Kidney (tissue), 14 donors: ENCODE results near the gene NKX1-1. TPM values are rescaled to one million over a fixed set of nuclear protein-coding genes. Genes with fewer than 3 reads are reported as not detected.

Source experiments
- DNase-seq, 5 donors: peaks; one replicate each; pipeline ENCODE4 v3.0.0-alpha.2; 2013 to 2020
- FAIRE-seq: peaks from 2 replicates; lab custom pipeline; 2012; peaks lifted over from hg19 to GRCh38; lab: Jason Lieb, UNC
- H3K27ac ChIP-seq, 2 donors: one replicate each; pipeline ENCODE4 v1.7.0; 2013; ENCODE audit warnings: low read depth in 2 of 2, low read length in 2 of 2, inconsistent platforms in 1 of 2
- H3K27me3 ChIP-seq: one replicate; pipeline ENCODE4 v1.7.1; 2013; ENCODE audit warnings: low read length, inconsistent platforms; ENCODE audit not compliant: control insufficient read depth, insufficient read depth
- H3K36me3 ChIP-seq, 3 donors: one replicate each; pipeline versions ENCODE4 v1.7.0 to v1.7.1; 2013; ENCODE audit warnings: low read length in 3 of 3, control low read depth in 1 of 3, inconsistent platforms in 1 of 3; ENCODE audit not compliant: insufficient read depth in 3 of 3, control insufficient read depth in 2 of 3
- H3K4me1 ChIP-seq, 3 donors: one replicate each; pipeline versions ENCODE4 v1.7.0 to v1.7.1; 2013; ENCODE audit warnings: low read length in 3 of 3, inconsistent platforms in 1 of 3, low read depth in 1 of 3; ENCODE audit not compliant: control insufficient read depth in 2 of 3, insufficient read depth in 2 of 3
- H3K4me3 ChIP-seq, 3 donors: one replicate each; pipeline versions ENCODE4 v1.7.0 to v1.8.1; 2013; ENCODE audit warnings: low read length in 3 of 3, control low read depth in 1 of 3, inconsistent platforms in 1 of 3
- H3K9ac ChIP-seq, 3 donors: one replicate each; pipeline versions ENCODE4 v1.7.0 to v1.7.1; 2013; ENCODE audit warnings: low read length in 3 of 3, control low read depth in 1 of 3, inconsistent platforms in 1 of 3
- H3K9me3 ChIP-seq, 3 donors: one replicate each; pipeline versions ENCODE4 v1.7.0 to v1.7.1; 2013; ENCODE audit warnings: low read length in 3 of 3, control low read depth in 1 of 3, inconsistent platforms in 1 of 3; ENCODE audit not compliant: control insufficient read depth in 2 of 3, insufficient read depth in 1 of 3
- CTCF ChIP-seq: IDR thresholded peaks from 3 replicates; pipeline ENCODE4 v1.5.1; 2012; ENCODE audit warnings: mild to moderate bottlenecking, moderate library complexity, borderline replicate concordance; ENCODE audit not compliant: insufficient read depth; ENCODE audit errors: extremely low read depth
- intact Hi-C: fragments of 100-400 bp; cut with DNase I; formaldehyde crosslinking; loops from one replicate; pipeline ENCODE4 v1.11.1; 2022
- polyA plus RNA-seq: library from polyadenylated mRNA; stranded (reverse); fragments of 350-450 nt; fragmentation: Illumina TruSeq; extraction: RNeasy Lipid Tissue Mini Kit (QIAGEN cat#74804); gene quantifications from one replicate; pipeline ENCODE4 v1.2.3, GENCODE V29; 2014; ENCODE audit warnings: low read depth, low replicate concordance; ENCODE audit not compliant: insufficient read depth
- total RNA-seq: library from RNA; stranded (reverse); fragmentation: NEBNext Ultra II Directional; extraction: Animal tissue kit (Norgen Biotek cat#: 25700); gene quantifications from one replicate; pipeline ENCODE4 v1.2.1, GENCODE V29; 2021
- donor health status: control.
- donor health status: control.
- donor health status: control.
- donor health status: control.
- donor health status: control.
- donor health status: DM: yes; HTN: yes; CAD: no.
- donor health status: Normal renal cell carcinoma (clear cell type).

NKX1-1 gene
- total and polyA plus RNA-seq, 2 donors from 2014 or later = not detected

DNA sequence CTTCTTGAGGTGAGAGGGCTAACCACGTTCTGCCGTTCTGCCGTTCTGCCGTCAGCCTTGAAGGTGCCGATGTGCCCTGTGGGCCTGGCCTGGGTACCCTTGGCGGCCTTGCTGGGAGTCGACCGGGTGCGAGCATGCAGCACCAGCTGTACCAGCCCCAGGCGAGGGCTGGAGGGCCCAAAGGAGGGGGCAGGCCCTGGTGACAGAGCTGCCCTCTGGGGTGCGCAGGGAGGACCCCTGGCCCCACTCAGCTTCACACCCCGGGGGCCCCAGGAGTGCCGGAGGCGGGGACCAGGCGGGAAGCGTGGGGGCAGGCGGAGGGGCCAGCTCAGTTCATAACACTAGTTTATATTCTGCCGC lies 37.2 kb downstream of the NKX1-1 start:
- DNase-seq = peak in 2 of 5 donors; percentile 33 to 65
- intact Hi-C loops = no loop called here
- no peak for TF ChIP-seq CTCF
- Histone ChIP-seq H3K27ac (no peak overlapping the region), H3K9me3 (no peaks in the 10 kb centered on the region), H3K4me1 (no peaks in the 10 kb centered on the region), H3K9ac (no peak overlapping the region), H3K4me3 (no peak overlapping the region), H3K27me3 (no peaks in the 10 kb centered on the region), H3K36me3 (peaks cover 0 to 12% (median 2%) of the 10 kb centered on the region in 3 donors)
- no peak for FAIRE-seq

GRCh38 chr4:1368421-1369090 lies 37.7 kb downstream of the NKX1-1 start:
- no peaks in the 10 kb centered on the region for H3K27me3 ChIP-seq
- peaks cover 0 to 12% (median 2%) of the 10 kb centered on the region in 3 donors for H3K36me3 ChIP-seq
- intact Hi-C loops = no loop called here
- no peak overlapping the region for H3K4me3 ChIP-seq
- H3K4me1 ChIP-seq = no peaks in the 10 kb centered on the region
- H3K9me3 ChIP-seq = no peaks in the 10 kb centered on the region
- TF ChIP-seq CTCF = no peak
- DNase-seq (peak in 3 of 5 donors; percentile 26 to 68 (median 33)), FAIRE-seq (no peak)
- no peak overlapping the region for H3K27ac ChIP-seq
- no peak overlapping the region for H3K9ac ChIP-seq

DNA sequence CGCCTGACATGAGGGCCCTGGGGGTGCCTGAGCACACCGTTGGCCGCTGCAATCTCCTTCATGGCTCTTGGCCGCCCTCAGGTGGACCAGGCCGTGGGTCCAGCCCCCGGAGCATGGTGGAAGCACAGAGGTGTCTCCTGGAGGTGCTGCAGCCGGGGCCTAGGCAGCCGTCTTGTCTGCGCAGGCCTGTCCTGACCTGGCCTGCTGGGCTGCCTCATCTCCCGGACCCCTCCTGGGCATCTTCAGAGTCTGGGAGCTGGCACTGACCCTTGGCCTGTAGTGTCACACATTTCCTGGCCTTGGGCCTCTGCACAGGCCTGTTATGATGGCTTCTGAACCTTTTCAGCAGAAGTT lies 38.3 kb downstream of the NKX1-1 start:
- TF ChIP-seq CTCF = no peak
- no peak overlapping the region for H3K9ac ChIP-seq
- H3K9me3 ChIP-seq = no peaks in the 10 kb centered on the region
- no peak overlapping the region for H3K4me3 ChIP-seq
- H3K27ac ChIP-seq = no peak overlapping the region
- no peaks in the 10 kb centered on the region for H3K4me1 ChIP-seq
- no peak for FAIRE-seq
- no peak for DNase-seq
- intact Hi-C loops = no loop called here
- no peaks in the 10 kb centered on the region for H3K27me3 ChIP-seq
- peaks cover 0 to 12% (median 2%) of the 10 kb centered on the region in 3 donors for H3K36me3 ChIP-seq
